Stimulated activated CD4-positive, alpha-beta T cell treated with anti-CD3 and anti-CD28 coated beads, Interleukin-4, amount 100 ng/mL, for 24 hours (primary cell): Measurements from ENCODE around the gene TMPRSS7.
A peak's percentile ranks its signal among the peaks of the same experiment; 100 is the strongest.

ENCODE experiments used
- DNase-seq: peaks from one replicate; pipeline ENCODE4 v3.0.0-alpha.2; 2020

TMPRSS7 gene

GRCh38 chr3:112074006-112074405, 39.5 kb downstream of the TMPRSS7 start:
- DNase-seq: no peak

- DNase-seq: peak; percentile 21
Measured at GRCh38 chr3:112074616-112075497, 40.3 kb downstream of the TMPRSS7 start.

DNA sequence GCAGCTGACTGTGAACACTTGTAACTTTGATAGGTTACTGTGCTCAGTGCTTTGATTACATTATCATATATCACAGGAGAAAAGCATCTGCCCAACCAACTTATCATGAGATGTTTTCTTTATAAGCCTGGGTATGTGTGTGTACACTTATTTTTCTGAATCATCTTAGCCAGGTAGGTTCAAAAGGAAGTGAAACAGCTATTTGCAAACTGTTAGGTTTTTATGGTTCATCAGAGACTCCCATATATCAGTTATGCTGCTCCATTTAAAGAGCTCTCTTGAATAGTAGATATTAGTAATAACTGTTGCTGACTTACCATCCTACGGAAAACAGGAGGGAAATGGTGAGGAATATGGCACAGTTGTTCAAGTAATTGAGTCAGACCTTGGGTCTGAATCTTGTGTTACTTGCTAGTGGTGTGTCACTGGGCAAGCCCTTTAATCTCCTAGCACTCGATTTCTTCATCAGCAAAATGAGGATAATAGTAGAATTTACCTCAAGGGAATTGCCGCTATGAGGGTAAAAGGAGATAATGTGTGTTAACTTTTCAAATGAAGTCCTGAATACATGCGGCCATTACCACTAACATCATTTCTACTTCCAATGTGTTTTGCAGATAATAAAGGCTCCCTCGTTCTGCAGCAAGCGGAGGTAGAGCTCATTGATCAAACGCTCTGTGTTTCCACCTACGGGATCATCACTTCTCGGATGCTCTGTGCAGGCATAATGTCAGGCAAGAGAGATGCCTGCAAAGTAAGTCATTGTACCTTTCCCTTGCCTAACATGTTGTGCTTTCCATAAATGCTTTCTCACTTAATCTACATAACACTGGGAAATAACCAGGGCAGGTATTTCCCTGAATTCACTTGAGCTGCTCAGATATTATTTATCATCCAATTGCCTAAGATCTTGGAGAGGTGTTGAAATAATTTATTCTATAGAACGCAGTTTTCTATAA, 43.9 kb downstream of the TMPRSS7 start:
- no peak for DNase-seq

GRCh38 chr3:112083239-112083638, 48.7 kb downstream of the TMPRSS7 start:
- no peak for DNase-seq

DNA sequence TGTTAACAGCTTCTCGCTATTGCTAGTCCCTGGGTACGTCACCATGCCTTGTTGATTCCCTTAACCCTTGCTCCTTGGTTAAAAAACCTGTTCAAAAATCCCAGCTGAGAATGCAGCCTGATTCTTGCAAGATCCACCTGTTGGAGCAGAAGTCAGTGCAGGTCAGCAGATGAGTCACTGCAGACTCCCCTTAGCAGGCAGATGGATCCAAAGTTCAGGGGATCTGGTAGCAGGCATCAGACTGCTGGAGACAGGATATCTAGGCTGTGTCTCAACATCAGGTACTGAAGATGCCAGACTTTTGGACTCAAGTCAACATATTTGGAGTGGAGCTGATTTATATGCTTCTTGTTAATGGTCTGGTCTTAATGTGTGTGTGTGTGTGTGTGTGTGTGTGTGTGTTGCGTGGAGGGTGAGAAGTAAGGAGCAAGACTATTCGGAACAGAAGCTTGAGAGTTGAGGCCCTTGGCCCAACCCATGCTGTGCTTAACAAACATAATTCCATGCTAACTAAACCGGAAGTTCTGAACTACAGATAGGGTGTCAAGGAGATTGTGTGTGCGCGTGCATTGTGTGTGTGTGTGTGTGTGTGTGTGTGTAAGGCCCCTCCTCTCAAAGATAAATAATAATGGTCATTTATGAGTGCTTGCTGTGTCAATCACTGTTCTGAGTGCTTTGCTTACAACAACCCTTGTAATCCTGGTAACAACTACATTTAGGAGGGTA, 50.6 kb downstream of the TMPRSS7 start:
- DNase-seq: no peak

GRCh38 chr3:112085735-112086075, 51.2 kb downstream of the TMPRSS7 start:
- no peak for DNase-seq

DNA sequence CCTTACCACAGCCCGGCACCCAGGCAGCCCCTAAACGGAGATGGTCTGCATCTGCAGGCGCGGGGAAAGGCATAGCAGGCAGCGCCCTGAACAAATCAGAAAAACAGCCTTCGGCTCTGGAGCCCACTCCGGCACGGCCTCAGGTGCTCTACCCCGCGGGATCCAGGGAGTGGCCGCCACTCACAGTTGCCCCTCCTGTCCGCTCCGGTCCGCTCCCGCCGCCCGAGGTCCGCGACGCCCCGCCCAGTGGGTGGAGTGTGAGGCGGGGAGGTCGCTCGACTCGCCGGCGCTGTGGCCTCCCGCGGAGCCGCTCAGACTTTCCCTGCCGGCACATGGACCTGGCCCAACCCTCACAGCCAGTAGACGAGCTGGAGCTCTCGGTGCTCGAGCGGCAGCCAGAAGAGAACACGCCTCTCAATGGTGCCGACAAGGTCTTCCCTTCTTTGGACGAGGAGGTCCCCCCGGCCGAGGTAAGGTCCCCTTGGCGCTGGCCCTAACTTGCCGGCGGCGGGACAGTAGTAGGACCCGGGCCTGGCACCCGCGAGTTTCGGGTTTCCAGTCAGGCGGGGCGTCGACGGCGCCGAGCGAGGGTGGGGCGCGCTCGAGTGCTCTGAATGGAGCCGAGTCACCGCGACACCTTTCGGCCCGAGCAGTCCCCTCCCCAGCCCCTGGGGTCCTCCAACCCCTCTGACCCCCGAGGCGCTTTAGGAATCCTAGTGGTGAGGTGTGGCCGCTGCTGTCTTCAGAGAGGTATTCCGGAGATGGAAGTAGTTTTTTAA, 51.7 kb downstream of the TMPRSS7 start, which contains the start of gene C3orf52:
TSS of gene C3orf52 (plus strand) at position 314 of the 779 bp plus-strand sequence. CDS start at position 333, 19 bp downstream.
- peak; percentile 58 for DNase-seq

- DNase-seq: no peak
Measured at GRCh38 chr3:112086875-112087524, 52.5 kb downstream of the TMPRSS7 start.

- no peak for DNase-seq
Measured at GRCh38 chr3:112087746-112088145, 53.2 kb downstream of the TMPRSS7 start.

DNA sequence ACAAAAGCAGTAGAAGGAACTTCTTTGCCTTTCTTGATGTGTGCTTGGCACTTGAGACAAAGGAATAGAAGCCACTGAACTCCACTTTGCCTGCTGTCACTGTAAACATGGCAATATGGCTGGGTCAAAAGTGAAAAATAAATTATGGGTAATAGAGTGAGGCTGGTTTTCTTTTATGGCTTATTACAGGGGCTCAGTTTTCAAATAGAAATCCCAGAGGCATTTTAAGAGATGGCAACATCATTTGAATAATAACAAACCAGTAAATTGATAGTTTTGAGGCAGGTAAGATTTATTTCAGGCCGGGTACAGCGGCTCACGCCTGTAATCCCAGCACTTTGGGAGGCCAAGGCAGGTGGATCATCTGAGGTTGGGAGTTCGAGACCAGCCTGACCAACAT, 54.4 kb downstream of the TMPRSS7 start:
- no peak for DNase-seq

GRCh38 chr3:112089956-112090886, 55.7 kb downstream of the TMPRSS7 start:
- DNase-seq: no peak

- no peak for DNase-seq
Measured at GRCh38 chr3:112090887-112091586, 56.5 kb downstream of the TMPRSS7 start.

GRCh38 chr3:112092496-112093179, 58.1 kb downstream of the TMPRSS7 start:
- no peak for DNase-seq

DNA sequence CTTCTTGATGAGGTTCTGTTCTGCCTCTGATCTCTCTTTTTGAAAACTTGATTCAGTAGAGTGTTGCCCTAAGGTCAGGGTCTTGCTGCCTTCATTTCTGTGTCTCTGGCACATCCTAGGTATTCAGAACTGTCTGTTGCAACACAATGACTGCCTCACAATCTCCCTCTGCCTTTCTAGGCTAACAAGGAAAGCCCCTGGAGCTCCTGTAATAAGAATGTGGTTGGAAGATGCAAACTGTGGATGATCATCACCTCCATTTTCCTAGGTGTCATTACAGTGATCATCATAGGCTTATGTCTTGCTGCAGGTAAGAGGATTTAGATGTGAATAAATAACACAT, 58.6 kb downstream of the TMPRSS7 start:
- DNase-seq: no peak

DNA sequence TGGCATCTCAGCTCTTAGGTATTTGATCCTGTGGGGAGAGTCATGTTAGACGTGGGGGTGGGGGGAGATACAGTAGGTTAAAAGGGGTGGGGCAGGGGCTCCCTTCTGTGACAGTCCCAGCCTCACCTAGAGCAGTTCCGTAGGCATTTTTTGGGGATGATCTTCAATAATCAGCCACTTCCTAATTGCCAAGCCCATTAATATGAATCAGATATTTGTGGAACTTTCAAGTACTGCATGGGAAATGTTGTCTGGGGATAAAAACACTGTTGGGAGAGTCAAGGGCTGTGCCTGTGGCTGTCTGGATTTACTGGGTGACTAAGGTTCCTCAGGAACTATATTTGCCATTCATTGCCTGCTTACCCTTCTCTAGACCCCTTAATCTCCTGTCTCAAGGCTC, 61.2 kb downstream of the TMPRSS7 start:
- DNase-seq: no peak

- no peak for DNase-seq
Measured at GRCh38 chr3:112096176-112096575, 61.6 kb downstream of the TMPRSS7 start.

DNA sequence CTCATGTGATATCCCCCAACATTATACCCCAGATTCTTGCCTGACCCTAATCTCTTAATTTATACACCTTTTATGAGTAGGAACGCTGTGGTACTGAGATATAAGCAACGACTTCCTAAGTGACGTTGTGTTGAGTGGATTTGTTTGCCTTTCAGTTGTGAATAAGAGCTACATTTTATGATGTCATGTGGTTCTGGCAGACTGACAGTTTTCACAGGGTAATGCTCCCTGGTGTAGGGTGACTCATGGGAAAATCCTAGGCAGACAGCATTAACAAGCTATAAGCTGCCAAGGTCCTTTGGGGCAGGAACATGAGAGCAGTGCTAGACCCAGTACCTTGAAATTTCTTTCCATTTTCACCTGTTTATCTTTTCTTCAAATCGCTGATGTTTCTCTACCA, 62.8 kb downstream of the TMPRSS7 start:
- DNase-seq: peak; percentile 42

- DNase-seq: no peak
Measured at GRCh38 chr3:112101916-112102315, 67.4 kb downstream of the TMPRSS7 start.

GRCh38 chr3:112104774-112105173, 70.2 kb downstream of the TMPRSS7 start:
- DNase-seq: no peak
